Neutrophil (primary cell): ENCODE measurements around the gene GPR18.

ENCODE experiments used
- H3K27ac ChIP-seq: fragments of 200-600 bp; sonication (generic); 2 replicates; pipeline ENCODE4 v1.5.1; 2016; ENCODE audit warnings: mild to moderate bottlenecking, moderate library complexity
- H3K27me3 ChIP-seq: fragments of 200-600 bp; sonication (generic); 2 replicates; pipeline ENCODE4 v1.6.0; 2016; ENCODE audit warnings: mild to moderate bottlenecking
- H3K36me3 ChIP-seq: fragments of 200-600 bp; sonication (generic); 2 replicates; pipeline ENCODE4 v1.5.1; 2017
- H3K4me1 ChIP-seq, 2 experiments: fragments of 200-600 bp in 1 of 2; sonication (generic) in 1 of 2; 1 replicate in 1 of 2; 2 replicates in 1 of 2; pipeline versions ENCODE4 v1.5.1 to v1.6.1; 2013 to 2016; ENCODE audit warnings: low read depth in 1 of 2, low read length in 1 of 2, mild to moderate bottlenecking in 1 of 2, moderate library complexity in 1 of 2; ENCODE audit not compliant: control insufficient read depth in 1 of 2, insufficient read depth in 1 of 2
- H3K4me3 ChIP-seq, 2 experiments: fragments of 200-600 bp in 1 of 2; sonication (generic) in 1 of 2; 1 replicate in 1 of 2; 2 replicates in 1 of 2; pipeline ENCODE4 v1.5.1; 2013 to 2016; ENCODE audit warnings: low read depth in 1 of 2, low read length in 1 of 2, mild to moderate bottlenecking in 1 of 2, moderate library complexity in 1 of 2
- H3K9me3 ChIP-seq: fragments of 200-600 bp; sonication (generic); 2 replicates; pipeline ENCODE4 v1.5.1; 2016
- CTCF ChIP-seq: fragments of 200-600 bp; sonication (generic); IDR thresholded peaks from 2 replicates; pipeline ENCODE4 v1.5.1; 2016; ENCODE audit warnings: antibody characterized with exemption

Gene GPR18

GRCh38 chr13:99226513-99226912 lies 31.7 kb downstream of the GPR18 start:
- H3K27me3 ChIP-seq, result no peaks in the 10 kb centered on the region
- TF ChIP-seq CTCF, result no peak

DNA sequence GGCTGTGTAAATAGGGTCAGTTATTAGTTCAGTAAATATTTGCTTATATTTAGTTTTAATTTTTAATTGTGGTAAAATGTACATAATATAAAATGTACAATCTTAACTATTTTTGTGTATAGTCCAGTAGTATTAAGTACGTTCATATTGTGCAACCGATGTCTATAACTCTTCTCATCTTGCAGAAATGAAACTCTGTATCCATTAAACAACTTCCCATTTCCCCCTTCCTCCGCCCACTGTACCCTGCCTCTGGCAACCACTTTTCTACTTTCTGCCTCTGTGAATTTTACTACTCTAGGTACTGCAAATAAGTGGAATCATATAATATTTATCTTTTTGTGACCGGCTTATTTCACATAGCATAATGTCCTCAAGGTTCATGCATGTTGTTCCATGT lies 33.1 kb downstream of the GPR18 start:
- Histone ChIP-seq H3K36me3 (no peaks in the 10 kb centered on the region), H3K9me3 (no peaks in the 10 kb centered on the region), H3K4me1 (peaks cover 51% of the 10 kb centered on the region in 2 experiments), H3K27me3 (no peaks in the 10 kb centered on the region), H3K4me3 (no peak overlapping the region), H3K27ac (peak overlapping the region; percentile 11)
- TF ChIP-seq CTCF, result no peak

More at GRCh38 chr13:99226513-99226912, 31.7 kb downstream of the GPR18 start:
- H3K36me3 ChIP-seq, result no peaks in the 10 kb centered on the region
- H3K4me3 ChIP-seq, result no peak overlapping the region
- H3K27ac ChIP-seq, result no peak overlapping the region
- peaks cover 53 to 58% of the 10 kb centered on the region in 2 experiments for H3K4me1 ChIP-seq
- no peaks in the 10 kb centered on the region for H3K9me3 ChIP-seq

GRCh38 chr13:99224021-99224420 lies 34.2 kb downstream of the GPR18 start:
- H3K27ac ChIP-seq, result no peak overlapping the region
- peaks cover 49% of the 10 kb centered on the region in 2 experiments for H3K4me1 ChIP-seq
- H3K4me3 ChIP-seq, result no peak overlapping the region
- no peak for TF ChIP-seq CTCF
- H3K36me3 ChIP-seq, result no peaks in the 10 kb centered on the region
- H3K9me3 ChIP-seq, result no peaks in the 10 kb centered on the region
- H3K27me3 ChIP-seq, result no peaks in the 10 kb centered on the region

DNA sequence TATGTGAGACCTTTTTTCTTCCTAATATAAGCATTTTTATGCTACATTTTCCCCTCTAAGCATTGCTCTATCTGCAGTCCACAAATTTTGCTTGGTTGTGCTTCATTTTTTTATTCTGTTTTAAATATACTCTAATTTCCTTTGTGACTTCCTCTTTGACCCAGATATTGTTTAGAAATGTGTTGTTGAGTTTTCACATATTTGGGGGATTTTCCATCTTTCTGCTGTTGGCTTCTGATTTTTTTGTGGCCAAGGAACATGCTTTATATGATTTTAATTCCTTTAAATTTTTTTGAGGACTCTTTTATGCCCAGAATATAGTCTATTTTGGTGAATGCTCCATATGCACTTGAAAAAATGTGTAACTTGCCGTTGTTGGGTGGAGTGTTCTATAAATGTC lies 34.6 kb downstream of the GPR18 start:
- H3K36me3 ChIP-seq, result no peaks in the 10 kb centered on the region
- no peaks in the 10 kb centered on the region for H3K9me3 ChIP-seq
- peaks cover 46 to 47% of the 10 kb centered on the region in 2 experiments for H3K4me1 ChIP-seq
- H3K4me3 ChIP-seq, result no peak overlapping the region
- no peak for TF ChIP-seq CTCF
- no peaks in the 10 kb centered on the region for H3K27me3 ChIP-seq
- no peak overlapping the region for H3K27ac ChIP-seq

GRCh38 chr13:99221567-99222239 lies 36.5 kb downstream of the GPR18 start:
- H3K9me3 ChIP-seq, result no peaks in the 10 kb centered on the region
- H3K4me1 ChIP-seq, result peaks cover 30 to 32% of the 10 kb centered on the region in 2 experiments
- no peak for TF ChIP-seq CTCF

More at GRCh38 chr13:99221567-99222239, 36.5 kb downstream of the GPR18 start:
- Histone ChIP-seq H3K4me3 (no peak overlapping the region), H3K27me3 (no peaks in the 10 kb centered on the region), H3K27ac (no peak overlapping the region), H3K36me3 (no peaks in the 10 kb centered on the region)
